Adrenal gland (tissue), 12 donors: Measurements from ENCODE around the gene LDHB. TPM values are rescaled to one million over a fixed set of nuclear protein-coding genes. Genes with fewer than 3 reads are reported as not detected.

ENCODE experiments used
- DNase-seq, 7 donors: peaks; one replicate each; pipeline ENCODE4 v3.0.0-alpha.2; 2019 to 2020
- H3K27ac ChIP-seq, 5 donors: fragments of 200-600 bp; sonication (generic) in 4 of 5; 1 replicate in 3 of 5; 2 replicates in 2 of 5; pipeline versions ENCODE4 v1.5.1 to v1.8.0; 2016 to 2020; ENCODE audit warnings: mild to moderate bottlenecking in 1 of 5
- H3K27me3 ChIP-seq: fragments of 200-600 bp; 2 replicates; pipeline ENCODE4 v1.8.0; 2021
- H3K36me3 ChIP-seq, 2 donors: fragments of 200-600 bp; replicated peaks in 1 of 2; 1 replicate in 1 of 2; 2 replicates in 1 of 2; pipeline versions ENCODE4 v1.5.1 to v1.8.0; 2018 to 2022
- H3K4me1 ChIP-seq, 2 donors: fragments of 200-600 bp; replicated peaks in 1 of 2; 1 replicate in 1 of 2; 2 replicates in 1 of 2; pipeline versions ENCODE4 v1.5.1 to v1.8.0; 2018 to 2021
- H3K4me3 ChIP-seq, 4 donors: fragments of 200-600 bp; sonication (generic) in 3 of 4; one replicate each; pipeline ENCODE4 v1.5.1; 2016 to 2018
- H3K9me3 ChIP-seq, 3 donors: fragments of 200-600 bp; sonication (generic) in 1 of 3; replicated peaks in 1 of 3; 1 replicate in 2 of 3; 2 replicates in 1 of 3; pipeline versions ENCODE4 v1.5.1 to v1.8.0; 2016 to 2021
- CTCF ChIP-seq, 6 experiments: fragments of 450-650 bp in 4 of 6; fragments of 200-600 bp in 2 of 6; sonication (generic) in 1 of 6; IDR thresholded peaks; 1 replicate in 5 of 6; 2 replicates in 1 of 6; pipeline versions ENCODE4 v1.5.1 to v1.8.0; 2016 to 2021; ENCODE audit warnings: antibody characterized with exemption in 6 of 6, mild to moderate bottlenecking in 2 of 6, moderate library complexity in 1 of 6
- POLR2A ChIP-seq, 2 donors: fragments of 450-650 bp; IDR thresholded peaks; one replicate each; pipeline ENCODE4 v1.6.1; 2017; ENCODE audit warnings: antibody characterized with exemption in 2 of 2, mild to moderate bottlenecking in 2 of 2, moderate library complexity in 1 of 2
- WGBS, 4 donors: extraction: QIAGEN DNeasy Blood & Tissue Kit in 2 of 4; methylation state at CpG; one replicate each; pipeline versions ENCODE4 v1.1.5 to v1.1.7; 2013 to 2017; 5-methylcytosine and 5-hydroxymethylcytosine counted together
- intact Hi-C, 2 donors: fragments of 100-400 bp; cut with DNase I; formaldehyde crosslinking; loops; one replicate each; pipeline versions ENCODE4 v1.14.1 to v1.15.0; 2022 to 2023
- polyA plus RNA-seq, 3 donors: library from polyadenylated mRNA; stranded (reverse); fragments of 200-250 nt in 2 of 3; fragments of 350-450 nt in 1 of 3; fragmentation: Illumina TruSeq in 1 of 3; extraction: RNeasy Lipid Tissue Mini Kit (QIAGEN cat#74804) in 1 of 3; gene quantifications; one replicate each; pipeline ENCODE4 v1.2.3, GENCODE V29; 2013 to 2014
- total RNA-seq, 9 donors: library from RNA; depleted of rRNA in 4 of 9; stranded (reverse); fragments of >200 nt in 4 of 9; fragments of 120-200 nt in 1 of 9; fragmentation: NEBNext Ultra II Directional in 1 of 9; extraction: Animal tissue kit (Norgen Biotek cat#: 25700) in 1 of 9; gene quantifications; one replicate each; pipeline versions ENCODE4 v1.1.0 to v1.2.4, GENCODE V29; 2013 to 2023
- donor health status: healthy with polysubstance abuse.
- donor health status: Bipolar disorder and iron deficiency.
- donor health status: DM: yes; HTN: yes; CAD: no.
- donor health status: DM: no; HTN: no; CAD: no.
- donor health status: DM: no; HTN: no; CAD: no.
- donor health status: DM: yes; HTN: yes; CAD: no.

The LDHB gene
- total and polyA plus RNA-seq, 12 donors = 334 to 1,272 (median 614) TPM

GRCh38 chr12:21697904-21698630 lies 40.4 kb upstream of the LDHB start:
- WGBS, 4 donors = 17 to 19% (median 18%) methylated on average over 7 of the region's 7 CpGs
- Histone ChIP-seq H3K27ac (no peak overlapping the region), H3K4me3 (peak overlapping the region in 1 of 4 donors; percentile 26)

GRCh38 chr12:21696625-21697024 lies 39.0 kb upstream of the LDHB start:
- no peak overlapping the region for H3K27ac ChIP-seq
- TF ChIP-seq POLR2A (IDR thresholded peaks at IDR 0.05) (no peak), CTCF (IDR thresholded peaks at IDR 0.05) (no peak)
- no peak for DNase-seq
- no peaks in the 10 kb centered on the region for H3K4me1 ChIP-seq
- H3K27me3 ChIP-seq = no peaks in the 10 kb centered on the region
- H3K4me3 ChIP-seq = no peak overlapping the region
- intact Hi-C loops = loop anchor here (5.0 to 10.0 kb wide), 4 partner anchors 291 to 748 kb away; no protein-coding TSS in a partner anchor
- no peaks in the 10 kb centered on the region for H3K9me3 ChIP-seq
- H3K36me3 ChIP-seq = no peaks in the 10 kb centered on the region

More at GRCh38 chr12:21697904-21698630, 40.4 kb upstream of the LDHB start:
- DNase-seq = no peak
- intact Hi-C loops = loop anchor here (5.0 to 10.0 kb wide), 4 partner anchors 289 to 747 kb away; no protein-coding TSS in a partner anchor
- Histone ChIP-seq H3K9me3 (no peaks in the 10 kb centered on the region), H3K36me3 (no peaks in the 10 kb centered on the region), H3K27me3 (no peaks in the 10 kb centered on the region), H3K4me1 (no peaks in the 10 kb centered on the region)
- TF ChIP-seq CTCF (IDR thresholded peaks at IDR 0.05) = peak; percentile 58 to 97 (median 71)
- no peak for TF ChIP-seq POLR2A (IDR thresholded peaks at IDR 0.05)

- H3K36me3 ChIP-seq = no peaks in the 10 kb centered on the region
- intact Hi-C loops = loop anchor here (5.0 to 10.0 kb wide), 4 partner anchors 291 to 749 kb away; no protein-coding TSS in a partner anchor
- H3K27me3 ChIP-seq = no peaks in the 10 kb centered on the region
- 51 to 68% (median 64%) methylated on average over 2 of the region's 2 CpGs for WGBS, 4 donors
- no peaks in the 10 kb centered on the region for H3K9me3 ChIP-seq
- TF ChIP-seq CTCF (IDR thresholded peaks at IDR 0.05) (no peak), POLR2A (IDR thresholded peaks at IDR 0.05) (no peak)
- H3K4me1 ChIP-seq = no peaks in the 10 kb centered on the region
- no peak overlapping the region for H3K4me3 ChIP-seq
- DNase-seq = no peak
- H3K27ac ChIP-seq = no peak overlapping the region
These were observed 38.3 kb upstream of the LDHB start for GRCh38 chr12:21695986-21696385.

- Histone ChIP-seq H3K9me3 (no peaks in the 10 kb centered on the region), H3K4me1 (no peaks in the 10 kb centered on the region), H3K36me3 (no peaks in the 10 kb centered on the region), H3K27ac (no peak overlapping the region), H3K27me3 (no peaks in the 10 kb centered on the region), H3K4me3 (no peak overlapping the region)
- intact Hi-C loops = loop anchor here (5.0 to 10.0 kb wide), 4 partner anchors 293 to 750 kb away; no protein-coding TSS in a partner anchor
- WGBS, 4 donors = 85 to 97% (median 92%) methylated on average over 6 to 10 of the region's 10 CpGs
- TF ChIP-seq CTCF (IDR thresholded peaks at IDR 0.05) = no peak
- no peak for DNase-seq
These were observed 37.0 kb upstream of the LDHB start for GRCh38 chr12:21694660-21695059.
